Measurements from ENCODE around the gene GPATCH4. TPM values are rescaled to one million over a fixed set of nuclear protein-coding genes. Genes with fewer than 3 reads are reported as not detected.
A peak's percentile ranks its signal among the peaks of the same experiment; 100 is the strongest.

Gene GPATCH4
- total RNA-seq, 3 donors from 2014 or later = 17.4 to 25.9 (median 21.5) TPM

GRCh38 chr1:156643049-156643777 lies 41.9 kb upstream of the GPATCH4 start:
- intact Hi-C loops (cut with DNase I, micrococcal nuclease) = no loop called here
- Histone ChIP-seq H3K4me1 (ENCODE audit: low read depth) (peaks cover 6% of the 10 kb centered on the region), H3K36me3 (ENCODE audit: low read depth) (no peaks in the 10 kb centered on the region), H3K9me3 (no peaks in the 10 kb centered on the region), H3K4me3 (no peak overlapping the region)
- no peak for ATAC-seq
- no peak for DNase-seq
- TF ChIP-seq, protein P1, sequence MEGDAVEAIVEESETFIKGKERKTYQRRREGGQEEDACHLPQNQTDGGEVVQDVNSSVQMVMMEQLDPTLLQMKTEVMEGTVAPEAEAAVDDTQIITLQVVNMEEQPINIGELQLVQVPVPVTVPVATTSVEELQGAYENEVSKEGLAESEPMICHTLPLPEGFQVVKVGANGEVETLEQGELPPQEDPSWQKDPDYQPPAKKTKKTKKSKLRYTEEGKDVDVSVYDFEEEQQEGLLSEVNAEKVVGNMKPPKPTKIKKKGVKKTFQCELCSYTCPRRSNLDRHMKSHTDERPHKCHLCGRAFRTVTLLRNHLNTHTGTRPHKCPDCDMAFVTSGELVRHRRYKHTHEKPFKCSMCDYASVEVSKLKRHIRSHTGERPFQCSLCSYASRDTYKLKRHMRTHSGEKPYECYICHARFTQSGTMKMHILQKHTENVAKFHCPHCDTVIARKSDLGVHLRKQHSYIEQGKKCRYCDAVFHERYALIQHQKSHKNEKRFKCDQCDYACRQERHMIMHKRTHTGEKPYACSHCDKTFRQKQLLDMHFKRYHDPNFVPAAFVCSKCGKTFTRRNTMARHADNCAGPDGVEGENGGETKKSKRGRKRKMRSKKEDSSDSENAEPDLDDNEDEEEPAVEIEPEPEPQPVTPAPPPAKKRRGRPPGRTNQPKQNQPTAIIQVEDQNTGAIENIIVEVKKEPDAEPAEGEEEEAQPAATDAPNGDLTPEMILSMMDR (IDR thresholded peaks at IDR 0.05) = no peak

DNA sequence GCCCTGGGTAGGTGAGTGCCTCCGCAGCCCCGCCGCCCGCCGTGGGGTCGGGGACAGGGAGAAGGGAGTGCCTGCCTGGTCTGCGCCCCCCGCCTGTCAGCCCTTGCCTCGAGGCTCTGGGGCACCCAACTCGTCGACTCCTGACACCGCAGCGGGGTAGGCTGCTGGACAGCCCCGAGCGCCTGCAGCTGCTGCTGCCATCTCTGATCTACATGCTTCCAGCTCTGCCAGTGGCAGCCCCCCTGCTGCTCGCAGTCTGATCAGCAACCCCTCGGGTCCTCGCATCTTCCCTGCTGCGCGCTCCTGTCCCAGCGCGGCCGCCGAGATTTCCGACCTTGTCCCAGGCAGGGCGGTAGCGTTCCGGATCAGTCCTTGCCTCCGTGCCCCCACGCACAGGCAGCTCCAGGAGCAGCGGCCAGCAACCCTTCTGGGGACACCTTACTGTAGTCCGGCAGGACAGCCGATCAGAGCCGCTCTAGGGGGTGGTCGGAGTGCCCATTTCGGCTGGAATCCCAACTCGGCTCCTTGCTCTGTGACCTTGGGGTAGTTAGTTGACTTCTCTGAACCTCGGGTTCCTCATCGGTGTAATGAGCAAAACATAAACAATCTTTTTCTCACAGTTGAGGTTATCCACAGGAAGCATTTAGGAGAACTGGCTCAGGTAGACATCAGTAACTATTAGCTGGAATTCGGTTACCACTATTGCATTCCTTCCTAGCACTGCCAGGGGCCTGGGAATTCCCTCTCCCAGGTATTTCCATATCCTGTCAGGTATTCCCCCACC lies 41.2 kb upstream of the GPATCH4 start:
- DNase-seq = no peak
- no peak for ATAC-seq
- peaks cover 6% of the 10 kb centered on the region for H3K4me1 ChIP-seq (ENCODE audit: low read depth)
- no peak overlapping the region for H3K4me3 ChIP-seq
- H3K36me3 ChIP-seq (ENCODE audit: low read depth) = no peaks in the 10 kb centered on the region
- H3K9me3 ChIP-seq = no peaks in the 10 kb centered on the region
- intact Hi-C loops (cut with DNase I, micrococcal nuclease) = no loop called here
- TF ChIP-seq, protein P1 (IDR thresholded peaks at IDR 0.05) = no peak

- peak in 1 of 3 donors; percentile 13 for DNase-seq
- peak; percentile 16 for ATAC-seq
- no peaks in the 10 kb centered on the region for H3K9me3 ChIP-seq
- no peak within 1 kb of the TSS for H3K4me3 ChIP-seq
- H3K36me3 ChIP-seq (ENCODE audit: low read depth) = no peaks in the 10 kb centered on the region
- peaks cover 6% of the 10 kb centered on the region for H3K4me1 ChIP-seq (ENCODE audit: low read depth)
- intact Hi-C loops (cut with DNase I, micrococcal nuclease) = no loop called here
- TF ChIP-seq, protein P1 (IDR thresholded peaks at IDR 0.05) = no peak
These were observed 40.5 kb upstream of the GPATCH4 start, which contains the start of gene BCAN for GRCh38 chr1:156641761-156642264. Gene BCAN (plus strand): TSS chr1:156642117. CDS start chr1:156646055, 3,938 bp downstream.

DNA sequence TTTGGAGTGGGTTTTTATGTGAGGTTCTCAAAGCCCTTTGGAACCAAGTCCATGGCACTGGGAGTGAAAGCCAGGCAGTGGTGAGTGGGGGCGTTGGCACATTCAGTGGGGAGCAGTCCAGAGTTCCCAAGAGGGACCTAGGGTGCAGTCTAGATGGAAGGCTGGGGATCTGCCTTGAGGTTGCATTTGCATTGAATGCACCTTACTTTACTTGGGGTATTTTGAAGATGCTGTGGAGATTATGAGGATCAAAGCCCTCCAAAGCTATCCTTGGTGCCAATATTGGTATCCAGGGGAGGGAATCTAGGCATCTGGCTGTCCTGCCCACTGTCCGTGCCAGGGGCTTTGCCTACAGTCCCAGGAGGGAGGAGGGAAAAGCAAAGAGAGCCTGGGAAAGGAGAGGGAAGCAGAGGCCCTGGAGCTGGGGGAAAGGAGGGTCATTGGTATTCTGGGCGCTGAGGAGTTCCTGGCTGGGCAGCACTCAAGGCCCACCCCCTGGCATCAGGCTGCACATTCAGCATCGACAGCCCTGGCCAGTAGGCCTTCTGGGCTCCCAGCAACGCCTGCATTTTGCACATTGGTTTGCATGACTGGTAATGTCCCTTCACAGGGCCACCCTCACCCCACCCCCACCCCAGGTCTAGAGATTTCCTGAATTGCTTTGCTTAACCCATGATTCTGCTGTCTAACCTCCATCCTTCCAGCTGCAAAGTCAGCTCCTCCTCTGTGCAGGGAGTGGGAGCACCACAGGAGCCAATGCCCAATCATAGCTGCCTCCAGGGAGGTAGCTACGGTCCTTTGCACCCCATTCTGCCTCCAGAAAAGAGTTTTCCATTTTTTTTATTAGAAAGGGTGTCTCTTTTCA lies 39.8 kb upstream of the GPATCH4 start:
- intact Hi-C loops (cut with DNase I, micrococcal nuclease) = no loop called here
- TF ChIP-seq, protein P1 (IDR thresholded peaks at IDR 0.05) = no peak
- ATAC-seq = no peak
- H3K36me3 ChIP-seq (ENCODE audit: low read depth) = no peaks in the 10 kb centered on the region
- peaks cover 6% of the 10 kb centered on the region for H3K4me1 ChIP-seq (ENCODE audit: low read depth)
- no peak overlapping the region for H3K4me3 ChIP-seq
- H3K9me3 ChIP-seq = no peaks in the 10 kb centered on the region
- no peak for DNase-seq

- intact Hi-C loops (cut with DNase I, micrococcal nuclease) = no loop called here
- no peaks in the 10 kb centered on the region for H3K9me3 ChIP-seq
These were observed 38.4 kb upstream of the GPATCH4 start for GRCh38 chr1:156639601-156640101.

More at GRCh38 chr1:156639601-156640101, 38.4 kb upstream of the GPATCH4 start:
- H3K4me3 ChIP-seq = no peak overlapping the region
- TF ChIP-seq, protein P1 (IDR thresholded peaks at IDR 0.05) = no peak
- ATAC-seq = no peak
- no peaks in the 10 kb centered on the region for H3K36me3 ChIP-seq (ENCODE audit: low read depth)
- no peak for DNase-seq
- H3K4me1 ChIP-seq (ENCODE audit: low read depth) = peaks cover 6% of the 10 kb centered on the region
